Activated naive CD8-positive, alpha-beta T cell treated with anti-CD3 and anti-CD28 coated beads, Interleukin-2, amount 50 U/mL, for 24 hours (primary cell): ENCODE results near the gene CITED4.

ENCODE experiments used
- ATAC-seq: fragments of 150-1000 bp; cut with Tn5 transposase; one replicate; pipeline ENCODE4 v1.10.0; 2021
- DNase-seq: peaks from one replicate; pipeline ENCODE4 v3.0.0; 2021
- H3K27ac Mint-ChIP-seq: one replicate; pipeline ENCODE4 v1.8.0; 2021; ENCODE audit warnings: mild to moderate bottlenecking, mixed read lengths
- H3K27me3 Mint-ChIP-seq: one replicate; pipeline ENCODE4 v1.8.0; 2021; ENCODE audit warnings: mixed read lengths
- H3K36me3 Mint-ChIP-seq: one replicate; pipeline ENCODE4 v1.8.0; 2021; ENCODE audit warnings: low read depth, mixed read lengths
- H3K4me1 Mint-ChIP-seq: one replicate; pipeline ENCODE4 v1.8.0; 2021; ENCODE audit warnings: mixed read lengths
- H3K4me3 Mint-ChIP-seq: one replicate; pipeline ENCODE4 v1.8.0; 2021; ENCODE audit warnings: mild to moderate bottlenecking, moderate library complexity, mixed read lengths
- H3K9me3 Mint-ChIP-seq: one replicate; pipeline ENCODE4 v1.8.0; 2021; ENCODE audit warnings: mixed read lengths

The CITED4 gene

GRCh38 chr1:40853113-40853884 is 8.9 kb downstream of the CITED4 start:
- H3K36me3 Mint-ChIP-seq = no peaks in the 10 kb centered on the region
- no peaks in the 10 kb centered on the region for H3K9me3 Mint-ChIP-seq
- peaks cover 5% of the 10 kb centered on the region for H3K4me1 Mint-ChIP-seq
- H3K4me3 Mint-ChIP-seq = no peak overlapping the region
- DNase-seq = no peak
- H3K27ac Mint-ChIP-seq = no peak overlapping the region
- H3K27me3 Mint-ChIP-seq = no peaks in the 10 kb centered on the region
- ATAC-seq = no peak

- Mint-ChIP-seq H3K4me3 (no peak overlapping the region), H3K27me3 (no peaks in the 10 kb centered on the region), H3K4me1 (peaks cover 5% of the 10 kb centered on the region), H3K36me3 (no peaks in the 10 kb centered on the region), H3K9me3 (no peaks in the 10 kb centered on the region), H3K27ac (no peak overlapping the region)
- DNase-seq (no peak), ATAC-seq (no peak)
Measured at GRCh38 chr1:40851643-40852042, 10.5 kb downstream of the CITED4 start.

- Mint-ChIP-seq H3K36me3 (no peaks in the 10 kb centered on the region), H3K27me3 (no peaks in the 10 kb centered on the region), H3K27ac (no peak overlapping the region), H3K9me3 (no peaks in the 10 kb centered on the region), H3K4me1 (peaks cover 13% of the 10 kb centered on the region), H3K4me3 (no peak overlapping the region)
- ATAC-seq = peak; percentile 88
- DNase-seq = peak; percentile 76
Measured at GRCh38 chr1:40849801-40850592, 12.2 kb downstream of the CITED4 start.

GRCh38 chr1:40848530-40849189 is 13.5 kb downstream of the CITED4 start:
- ATAC-seq = no peak
- H3K27me3 Mint-ChIP-seq = no peaks in the 10 kb centered on the region
- no peak overlapping the region for H3K4me3 Mint-ChIP-seq
- DNase-seq = peak; percentile 20
- no peaks in the 10 kb centered on the region for H3K9me3 Mint-ChIP-seq
- no peaks in the 10 kb centered on the region for H3K36me3 Mint-ChIP-seq
- peaks cover 16% of the 10 kb centered on the region for H3K4me1 Mint-ChIP-seq
- no peak overlapping the region for H3K27ac Mint-ChIP-seq

GRCh38 chr1:40847023-40847745 is 15.0 kb downstream of the CITED4 start:
- ATAC-seq = no peak
- DNase-seq = no peak

GRCh38 chr1:40845895-40846294 is 16.3 kb downstream of the CITED4 start:
- no peak for DNase-seq
- Mint-ChIP-seq H3K4me3 (no peak overlapping the region), H3K36me3 (no peaks in the 10 kb centered on the region), H3K27me3 (no peaks in the 10 kb centered on the region), H3K27ac (no peak overlapping the region), H3K9me3 (no peaks in the 10 kb centered on the region), H3K4me1 (peaks cover 18% of the 10 kb centered on the region)
- ATAC-seq = no peak

More at GRCh38 chr1:40847023-40847745, 15.0 kb downstream of the CITED4 start:
- no peaks in the 10 kb centered on the region for H3K27me3 Mint-ChIP-seq
- no peaks in the 10 kb centered on the region for H3K36me3 Mint-ChIP-seq
- no peak overlapping the region for H3K4me3 Mint-ChIP-seq
- H3K27ac Mint-ChIP-seq = no peak overlapping the region
- peaks cover 16% of the 10 kb centered on the region for H3K4me1 Mint-ChIP-seq
- no peaks in the 10 kb centered on the region for H3K9me3 Mint-ChIP-seq

- ATAC-seq (peak; percentile 69), DNase-seq (no peak)
- H3K4me1 Mint-ChIP-seq = peaks cover 25% of the 10 kb centered on the region
- H3K27ac Mint-ChIP-seq = no peak overlapping the region
- no peaks in the 10 kb centered on the region for H3K36me3 Mint-ChIP-seq
- H3K27me3 Mint-ChIP-seq = no peaks in the 10 kb centered on the region
- H3K9me3 Mint-ChIP-seq = no peaks in the 10 kb centered on the region
- H3K4me3 Mint-ChIP-seq = no peak overlapping the region
Measured at GRCh38 chr1:40844887-40845878, 17.0 kb downstream of the CITED4 start.

DNA sequence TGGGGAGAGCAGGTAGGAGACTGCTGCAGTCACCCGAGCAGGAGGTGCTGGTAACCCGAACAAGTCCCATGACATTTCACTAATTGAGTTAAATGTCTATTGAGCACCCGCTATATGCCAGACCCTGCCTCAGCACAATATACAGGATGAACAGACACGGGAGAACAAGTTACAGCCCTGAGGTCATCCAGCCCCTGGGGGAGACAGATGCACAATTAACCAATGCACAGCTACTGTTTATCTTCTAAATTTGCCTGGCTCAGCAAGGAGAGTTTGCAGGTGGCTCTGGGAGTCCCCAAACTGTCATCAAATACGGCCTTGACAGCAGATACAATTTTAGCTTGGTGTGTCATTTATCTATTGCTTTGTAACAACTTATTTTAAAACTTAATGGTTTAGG is 18.1 kb downstream of the CITED4 start:
- Mint-ChIP-seq H3K27me3 (no peaks in the 10 kb centered on the region), H3K4me3 (no peak overlapping the region), H3K36me3 (no peaks in the 10 kb centered on the region), H3K9me3 (no peaks in the 10 kb centered on the region), H3K4me1 (peaks cover 23% of the 10 kb centered on the region), H3K27ac (no peak overlapping the region)
- no peak for ATAC-seq
- no peak for DNase-seq

GRCh38 chr1:40842691-40843090 is 19.5 kb downstream of the CITED4 start:
- ATAC-seq = no peak
- Mint-ChIP-seq H3K4me1 (peaks cover 24% of the 10 kb centered on the region), H3K36me3 (no peaks in the 10 kb centered on the region), H3K9me3 (no peaks in the 10 kb centered on the region), H3K27ac (no peak overlapping the region), H3K27me3 (no peaks in the 10 kb centered on the region), H3K4me3 (no peak overlapping the region)
- no peak for DNase-seq

DNA sequence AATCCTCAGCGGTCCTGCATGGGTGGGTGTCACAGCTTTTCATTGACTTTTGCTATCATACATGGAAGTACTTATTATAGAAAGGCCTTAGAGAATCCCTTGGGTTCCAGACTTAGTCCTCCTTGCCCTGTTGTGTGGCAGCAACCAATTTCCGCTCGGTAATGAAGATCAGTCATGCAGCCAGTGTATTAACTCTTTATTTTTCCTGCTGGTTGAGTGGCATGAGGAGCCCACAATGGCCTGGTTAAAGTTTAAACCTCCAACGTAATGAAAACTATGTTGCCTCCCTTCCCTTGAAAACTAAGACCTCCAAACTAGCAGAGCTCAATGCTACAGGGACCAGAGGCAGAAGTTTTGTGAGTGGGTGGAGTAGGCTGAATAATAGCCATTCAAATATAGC is 20.0 kb downstream of the CITED4 start:
- Mint-ChIP-seq H3K27me3 (no peaks in the 10 kb centered on the region), H3K9me3 (no peaks in the 10 kb centered on the region), H3K4me1 (peaks cover 24% of the 10 kb centered on the region), H3K27ac (no peak overlapping the region), H3K36me3 (no peaks in the 10 kb centered on the region), H3K4me3 (no peak overlapping the region)
- ATAC-seq = no peak
- DNase-seq = no peak

GRCh38 chr1:40841602-40842001 is 20.6 kb downstream of the CITED4 start:
- Mint-ChIP-seq H3K4me3 (no peak overlapping the region), H3K27ac (no peak overlapping the region), H3K4me1 (peaks cover 24% of the 10 kb centered on the region), H3K36me3 (no peaks in the 10 kb centered on the region), H3K9me3 (no peaks in the 10 kb centered on the region), H3K27me3 (no peaks in the 10 kb centered on the region)
- ATAC-seq (no peak), DNase-seq (no peak)

DNA sequence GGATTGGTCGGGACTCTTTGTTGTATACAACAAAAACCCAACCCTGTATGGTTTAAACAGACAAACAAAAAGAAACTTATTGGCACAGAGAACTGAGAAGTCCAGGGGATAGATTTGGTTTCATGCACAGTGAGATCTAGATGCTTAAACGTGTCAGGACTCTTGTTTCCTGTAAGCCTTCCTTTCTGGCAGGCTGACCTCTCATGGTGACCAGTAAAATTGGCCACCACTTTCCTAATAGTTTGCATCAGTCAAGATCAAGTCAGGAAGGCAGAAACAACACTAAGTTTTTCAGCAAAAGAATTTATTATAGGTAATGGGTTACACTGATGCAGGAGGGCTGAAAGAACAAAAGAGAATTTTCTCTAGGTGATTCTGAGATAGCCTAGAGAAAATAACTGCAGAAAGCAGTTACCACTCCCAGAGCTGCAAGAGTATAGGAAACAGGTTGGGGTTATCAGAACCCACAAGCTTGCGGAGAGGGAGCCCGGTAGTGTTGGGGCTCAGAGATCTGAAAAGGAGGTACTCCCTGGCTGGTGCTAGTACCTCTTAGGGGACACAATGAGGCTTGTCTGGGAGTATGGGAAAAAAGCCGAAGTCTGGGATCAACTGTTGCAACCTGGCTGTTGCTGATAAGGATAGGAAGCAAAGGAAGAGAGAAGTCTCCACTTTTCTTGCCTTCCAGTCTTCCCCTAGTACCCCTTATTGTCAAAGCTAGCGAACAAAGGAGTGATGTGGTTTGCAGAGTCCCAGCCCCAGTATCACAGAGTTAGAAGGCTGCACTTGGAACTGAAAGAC is 21.4 kb downstream of the CITED4 start:
- Mint-ChIP-seq H3K9me3 (no peaks in the 10 kb centered on the region), H3K27ac (no peak overlapping the region), H3K4me3 (no peak overlapping the region), H3K36me3 (no peaks in the 10 kb centered on the region), H3K27me3 (no peaks in the 10 kb centered on the region), H3K4me1 (peaks cover 23% of the 10 kb centered on the region)
- DNase-seq (no peak), ATAC-seq (no peak)

DNA sequence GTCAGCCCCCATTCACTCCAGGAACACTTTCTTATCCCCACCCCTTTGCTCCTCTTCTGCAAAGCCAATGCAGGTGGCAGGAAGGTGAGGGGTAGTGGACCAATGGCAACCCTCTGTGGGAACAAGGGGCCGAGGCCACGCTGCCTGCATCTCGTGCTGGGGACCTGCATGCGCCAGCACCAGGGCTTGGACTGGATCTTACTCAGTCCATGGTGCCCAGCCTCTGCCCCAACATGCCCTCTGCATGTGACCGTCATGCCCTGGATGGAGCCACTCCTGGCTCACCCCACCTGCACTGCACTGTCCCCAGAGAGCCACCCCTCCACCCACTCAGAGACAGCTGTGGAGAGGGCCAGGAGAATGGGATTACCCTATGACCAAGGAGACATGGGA is 22.2 kb downstream of the CITED4 start:
- H3K9me3 Mint-ChIP-seq = no peaks in the 10 kb centered on the region
- H3K4me1 Mint-ChIP-seq = peaks cover 16% of the 10 kb centered on the region
- DNase-seq (no peak), ATAC-seq (no peak)
- H3K27ac Mint-ChIP-seq = no peak overlapping the region
- no peaks in the 10 kb centered on the region for H3K27me3 Mint-ChIP-seq
- H3K4me3 Mint-ChIP-seq = no peak overlapping the region
- H3K36me3 Mint-ChIP-seq = no peaks in the 10 kb centered on the region
